ENCODE measurements around the gene PORCN. TPM values are rescaled to one million over a fixed set of nuclear protein-coding genes. Genes with fewer than 3 reads are reported as not detected.
A peak's percentile ranks its signal among the peaks of the same experiment; 100 is the strongest.

Gene PORCN
- total and polyA plus RNA-seq, 2 of the 13 experiments (the other 11 are each of a cell fraction or from before 2014, with no cell fraction given) = 3.9 to 5.8 TPM

- DNase-seq (ENCODE audit: low spot score) = no peak
- ChIA-PET CTCF (ENCODE audit: low intra/inter-chr PET ratio, low total read pairs) (no interaction called here), POLR2A (interaction anchor here (1.6 to 3.1 kb wide), 3 partner anchors 10 to 34 kb away, joined by 5 to 28 read pairs (median 25); partner anchors contain the start of genes EBP and RBM3)
- peaks cover 10% of the 10 kb centered on the region for H3K79me2 ChIP-seq (ENCODE audit: insufficient read depth, low read length)
- peak overlapping the region; percentile 64; the same call in 1 of the 2 replicates for H3K9ac ChIP-seq (ENCODE audit: insufficient read depth, low read depth, low read length)
- H3K27ac ChIP-seq (ENCODE audit: extremely low read length, insufficient read depth, low read length) = peak overlapping the region; percentile 54
- intact Hi-C loops (cut with micrococcal nuclease; ENCODE audit: unreplicated experiment) = no loop called here
- H3K9me3 ChIP-seq (ENCODE audit: low read length) = no peaks in the 10 kb centered on the region
- peaks cover 23% of the 10 kb centered on the region for H3K4me1 ChIP-seq (ENCODE audit: insufficient read depth, low read length)
- TF ChIP-seq REST (IDR thresholded peaks at IDR 0.05; ENCODE audit: borderline replicate concordance in 1 of 2, low read depth in 1 of 2, low read length in 2 of 2) (no peak), ZBTB33 (CRISPR knock-in tag; IDR thresholded peaks at IDR 0.05) (0 out of 2 replicates have a peak, but pooled peaks have one; percentile 10)
- H3K4me3 ChIP-seq (replicated peaks in 1 of 3; ENCODE audit: insufficient read depth in 1 of 3, low read depth in 2 of 3, low read length in 3 of 3) = peak overlapping the region; percentile 54 to 75 (median 69); a peak in 4 of 6 replicates
- no peaks in the 10 kb centered on the region for H3K27me3 ChIP-seq (ENCODE audit: control insufficient read depth in 1 of 2, insufficient read depth in 2 of 2, low read length in 2 of 2)
- no peak for FAIRE-seq
- H4K20me1 ChIP-seq (ENCODE audit: insufficient read depth, low read length) = no peaks in the 10 kb centered on the region
- no peaks in the 10 kb centered on the region; a peak in 1 of 5 replicates for H3K36me3 ChIP-seq (replicated peaks in 1 of 2; ENCODE audit: control insufficient read depth in 1 of 2, insufficient read depth in 2 of 2, low read length in 2 of 2)
- peak overlapping the region; percentile 74 for H3K4me2 ChIP-seq (ENCODE audit: low read depth, low read length)
- H2AFZ ChIP-seq (ENCODE audit: low read length) = no peak overlapping the region
- no peak for ATAC-seq
- in situ Hi-C loops (cut with HindIII; ENCODE audit: extremely low pct_ligation_motif_present, low pct_unique_long_range_greater_than_20kb) = no loop called here
- 89% methylated on average over 7 of the region's 7 CpGs for WGBS (ENCODE audit: low lambda C conversion rate)
- TSS peak; percentile 69 for BruUV-seq (replicated peaks)
These were observed 31.7 kb downstream of the PORCN start for GRCh38 chrX:48540480-48540879.

All from HepG2 (cell line).